Measurements from ENCODE around the gene AP2A2.

DNA sequence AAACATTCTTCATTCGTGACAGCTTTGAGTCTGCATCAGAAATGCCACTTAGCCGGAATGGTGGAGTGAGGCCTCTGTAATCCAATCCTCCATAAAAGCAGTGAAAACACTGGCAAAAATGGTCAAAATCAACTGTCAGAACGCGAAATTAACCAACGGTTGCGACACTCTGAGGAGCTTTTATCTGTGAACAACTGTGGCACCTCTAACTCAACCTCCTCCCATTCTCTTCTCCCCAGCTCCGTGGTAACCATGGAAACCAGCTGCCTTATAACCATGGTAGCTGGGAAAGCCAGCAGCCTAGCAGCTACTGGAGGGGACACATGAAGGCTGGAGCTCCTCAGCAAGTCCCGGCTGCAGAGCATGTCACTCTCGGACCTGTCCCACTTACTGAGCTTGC lies 20.3 kb downstream of the AP2A2 start:
- no peak for TF ChIP-seq EZH2phosphoT487 (IDR thresholded peaks at IDR 0.05; ENCODE audit: borderline replicate concordance)
- TF ChIP-seq, protein P1, sequence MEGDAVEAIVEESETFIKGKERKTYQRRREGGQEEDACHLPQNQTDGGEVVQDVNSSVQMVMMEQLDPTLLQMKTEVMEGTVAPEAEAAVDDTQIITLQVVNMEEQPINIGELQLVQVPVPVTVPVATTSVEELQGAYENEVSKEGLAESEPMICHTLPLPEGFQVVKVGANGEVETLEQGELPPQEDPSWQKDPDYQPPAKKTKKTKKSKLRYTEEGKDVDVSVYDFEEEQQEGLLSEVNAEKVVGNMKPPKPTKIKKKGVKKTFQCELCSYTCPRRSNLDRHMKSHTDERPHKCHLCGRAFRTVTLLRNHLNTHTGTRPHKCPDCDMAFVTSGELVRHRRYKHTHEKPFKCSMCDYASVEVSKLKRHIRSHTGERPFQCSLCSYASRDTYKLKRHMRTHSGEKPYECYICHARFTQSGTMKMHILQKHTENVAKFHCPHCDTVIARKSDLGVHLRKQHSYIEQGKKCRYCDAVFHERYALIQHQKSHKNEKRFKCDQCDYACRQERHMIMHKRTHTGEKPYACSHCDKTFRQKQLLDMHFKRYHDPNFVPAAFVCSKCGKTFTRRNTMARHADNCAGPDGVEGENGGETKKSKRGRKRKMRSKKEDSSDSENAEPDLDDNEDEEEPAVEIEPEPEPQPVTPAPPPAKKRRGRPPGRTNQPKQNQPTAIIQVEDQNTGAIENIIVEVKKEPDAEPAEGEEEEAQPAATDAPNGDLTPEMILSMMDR (IDR thresholded peaks at IDR 0.05 in 2 of 3, conservative IDR thresholded peaks at IDR 0.05 in 1 of 3; ENCODE audit: borderline replicate concordance in 1 of 3, insufficient read depth in 1 of 3, low read depth in 2 of 3, low read length in 2 of 3), result no peak
- no peak for TF ChIP-seq SIN3A (IDR thresholded peaks at IDR 0.05; ENCODE audit: low read depth)
- no peak for TF ChIP-seq RAD21 (IDR thresholded peaks at IDR 0.05; ENCODE audit: low read depth)
- TF ChIP-seq POLR2AphosphoS5 (IDR thresholded peaks at IDR 0.05; ENCODE audit: low read depth, low read length), result no peak
- no peak for TF ChIP-seq JUND (IDR thresholded peaks at IDR 0.05)
